ENCODE measurements around the gene TJAP1. TPM values are rescaled to one million over a fixed set of nuclear protein-coding genes. Genes with fewer than 3 reads are reported as not detected.

The TJAP1 gene
- total and polyA plus RNA-seq, 3 donors from 2014 or later: 35.4 to 59.1 (median 55.9) TPM

- H3K9me3 ChIP-seq: no peaks in the 10 kb centered on the region
- WGBS, 2 donors: 91% methylated on average over 11 of the region's 11 CpGs
- intact Hi-C loops (cut with DNase I; ENCODE audit: low total_unique reads): no loop called here
- H3K27ac ChIP-seq: no peak overlapping the region
- H3K36me3 ChIP-seq (ENCODE audit: low read depth, missing control alignments): no peaks in the 10 kb centered on the region
- H3K27me3 ChIP-seq: no peaks in the 10 kb centered on the region
- TF ChIP-seq CTCF (IDR thresholded peaks at IDR 0.05) (no peak), POLR2A (IDR thresholded peaks at IDR 0.05) (no peak)
- DNase-seq: no peak
- H3K4me3 ChIP-seq: no peak overlapping the region
- H3K4me1 ChIP-seq: peaks cover 7% of the 10 kb centered on the region
Measured at GRCh38 chr6:43481591-43482236, 4.3 kb downstream of the TJAP1 start.

- DNase-seq: no peak
- H3K9me3 ChIP-seq: no peaks in the 10 kb centered on the region
- intact Hi-C loops (cut with DNase I; ENCODE audit: low total_unique reads): no loop called here
- H3K4me1 ChIP-seq: peaks cover 22% of the 10 kb centered on the region
- no peak for TF ChIP-seq CTCF (IDR thresholded peaks at IDR 0.05)
- no peaks in the 10 kb centered on the region for H3K36me3 ChIP-seq (ENCODE audit: low read depth, missing control alignments)
- WGBS, 2 donors: 39 to 40% methylated on average over 4 of the region's 4 CpGs
- H3K4me3 ChIP-seq: no peak overlapping the region
- H3K27me3 ChIP-seq: no peaks in the 10 kb centered on the region
- peak overlapping the region in 1 of 2 donors; percentile 36 for H3K27ac ChIP-seq
Measured at GRCh38 chr6:43488667-43489276, 11.4 kb downstream of the TJAP1 start.

- H3K36me3 ChIP-seq (ENCODE audit: low read depth, missing control alignments): no peaks in the 10 kb centered on the region
- WGBS, 2 donors: 53 to 70% methylated on average over 6 to 12 of the region's 12 CpGs
- no peaks in the 10 kb centered on the region for H3K27me3 ChIP-seq
- peak overlapping the region in 1 of 2 donors; percentile 36 for H3K27ac ChIP-seq
- peaks cover 26% of the 10 kb centered on the region for H3K4me1 ChIP-seq
- TF ChIP-seq CTCF (IDR thresholded peaks at IDR 0.05) (no peak), POLR2A (IDR thresholded peaks at IDR 0.05) (no peak)
- no peak overlapping the region for H3K4me3 ChIP-seq
- intact Hi-C loops (cut with DNase I; ENCODE audit: low total_unique reads): no loop called here
- H3K9me3 ChIP-seq: no peaks in the 10 kb centered on the region
- DNase-seq: peak; percentile 76
Measured at GRCh38 chr6:43489277-43490072, 12.1 kb downstream of the TJAP1 start.

- peaks cover 26% of the 10 kb centered on the region for H3K4me1 ChIP-seq
- DNase-seq: peak; percentile 48
- no peaks in the 10 kb centered on the region for H3K9me3 ChIP-seq
- H3K36me3 ChIP-seq (ENCODE audit: low read depth, missing control alignments): no peaks in the 10 kb centered on the region
- intact Hi-C loops (cut with DNase I; ENCODE audit: low total_unique reads): no loop called here
- H3K4me3 ChIP-seq: no peak overlapping the region
- WGBS, 2 donors: 43 to 47% methylated on average over 4 to 6 of the region's 6 CpGs
- TF ChIP-seq CTCF (IDR thresholded peaks at IDR 0.05): no peak
- TF ChIP-seq POLR2A (IDR thresholded peaks at IDR 0.05): no peak
- H3K27ac ChIP-seq: no peak overlapping the region
- no peaks in the 10 kb centered on the region for H3K27me3 ChIP-seq
Measured at GRCh38 chr6:43490523-43490939, 13.2 kb downstream of the TJAP1 start.

Measured in testis (tissue), 3 donors.